ENCODE measurements around the gene PDK4.

DNA sequence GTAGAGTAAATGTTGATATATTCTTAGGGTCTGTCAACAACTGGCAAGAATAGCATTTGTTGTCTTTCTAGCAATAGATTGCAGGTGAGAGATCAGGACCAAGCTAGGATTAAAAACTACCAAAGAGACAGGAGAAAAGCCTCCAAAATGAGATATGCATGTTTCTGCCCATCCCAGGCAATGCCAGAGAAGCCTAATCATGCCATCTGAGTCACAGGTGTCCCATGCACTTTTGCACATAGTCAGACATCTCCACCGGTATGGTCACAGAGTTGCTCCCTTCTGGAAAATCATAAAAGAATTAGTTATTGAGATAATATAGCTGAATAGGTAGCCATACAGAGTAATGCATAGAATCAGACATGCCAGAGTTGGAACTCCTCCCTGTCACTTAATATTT, 50.6 kb downstream of the PDK4 start:
- TF ChIP-seq POLR2A (IDR thresholded peaks at IDR 0.05), result no peak
- no peak for TF ChIP-seq EP300 (IDR thresholded peaks at IDR 0.05)
